GM12892 (cell line): ENCODE results near the gene GSTO2.

Experiments
- POLR2A ChIP-seq: IDR thresholded peaks from 2 replicates; pipeline ENCODE4 v1.6.1; 2011; ENCODE audit warnings: low read depth, low read length, control low read depth
- POLR2AphosphoS5 ChIP-seq: IDR thresholded peaks from 2 replicates; pipeline ENCODE4 v1.6.1; 2011; ENCODE audit warnings: low read depth, low read length, control low read depth
- TAF1 ChIP-seq: IDR thresholded peaks from 2 replicates; pipeline ENCODE4 v1.6.1; 2011; ENCODE audit warnings: low read depth, mild to moderate bottlenecking, control low read depth, low read length, borderline replicate concordance

GRCh38 chr10:104345515-104345914 lies 76.5 kb downstream of the GSTO2 start:
- no peak for TF ChIP-seq POLR2AphosphoS5
- TF ChIP-seq POLR2A = no peak
- TF ChIP-seq TAF1 = no peak
